Measurements from ENCODE around the gene ADGRG1.
"Not testable (repeated sequence)": the region's sequence is repeated elsewhere in the genome, so short reads cannot be mapped to it uniquely, and the experiment has no call there.

Gene ADGRG1

DNA sequence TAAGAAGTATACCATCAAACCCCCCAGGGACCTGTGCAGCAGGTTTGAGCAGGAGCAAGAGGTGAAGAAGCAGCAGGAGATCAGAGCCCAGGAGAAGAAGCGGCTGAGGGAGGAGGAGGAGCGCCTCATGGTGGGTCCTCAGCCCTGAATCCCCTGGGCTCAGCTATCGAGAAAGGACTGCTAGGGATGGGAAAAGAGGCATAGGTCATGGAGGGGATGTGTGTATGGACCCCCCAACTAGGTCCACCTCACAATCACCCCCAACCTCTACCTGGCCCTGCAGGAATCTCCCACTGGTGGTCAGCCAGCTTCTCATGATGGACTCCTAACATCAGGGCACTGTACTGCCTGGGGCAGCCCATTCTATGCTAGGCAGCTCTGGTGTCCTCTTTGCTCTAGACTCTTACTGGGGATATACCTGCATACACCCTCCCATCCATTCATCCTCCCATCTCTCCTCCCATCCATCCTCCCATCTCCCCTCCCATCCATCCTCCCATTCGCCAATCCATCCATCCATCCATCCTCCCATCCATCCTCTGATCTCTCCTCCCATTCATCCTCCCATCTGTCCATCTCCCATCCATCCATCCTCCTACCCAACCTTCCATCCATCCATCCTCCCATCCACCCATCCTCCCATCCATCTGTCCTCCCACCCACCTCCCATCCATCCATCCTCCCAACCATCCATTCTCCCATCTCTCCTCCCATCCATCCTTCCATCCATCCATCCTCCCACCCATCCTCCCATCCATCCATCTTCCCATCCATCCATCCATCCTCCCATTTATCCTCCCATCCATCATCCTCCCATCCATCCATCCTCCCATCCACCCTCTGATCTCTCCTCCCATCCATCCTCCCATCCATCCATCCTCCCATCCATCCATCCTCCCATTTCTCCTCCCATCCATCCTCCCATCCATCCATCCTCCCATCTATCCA, 76.7 kb downstream of the ADGRG1 start:
- no peak for DNase-seq

- DNase-seq = no peak
Measured at GRCh38 chr16:57706717-57707116, 78.3 kb downstream of the ADGRG1 start.

- DNase-seq = no peak
Measured at GRCh38 chr16:57707331-57707730, 78.9 kb downstream of the ADGRG1 start.

- DNase-seq = no peak
Measured at GRCh38 chr16:57708168-57708567, 79.7 kb downstream of the ADGRG1 start.

DNA sequence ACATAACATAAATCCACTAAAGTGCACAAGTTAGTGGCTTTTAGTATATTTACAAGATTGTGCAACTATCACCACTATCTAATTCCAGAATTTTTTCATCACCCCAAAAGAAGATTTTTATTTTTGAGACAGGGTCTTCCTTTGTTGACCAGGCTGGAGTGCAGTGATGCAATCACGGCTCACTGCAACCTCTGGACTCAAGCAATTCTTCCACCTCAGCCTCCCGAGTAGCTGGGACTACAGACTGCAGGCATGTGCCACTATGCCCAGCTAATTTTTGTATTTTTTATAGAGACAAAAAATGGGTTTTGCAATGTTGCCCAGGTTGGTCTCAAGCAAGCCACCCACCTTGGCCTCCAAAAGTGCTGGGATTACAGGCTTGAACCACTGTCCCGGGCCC, 81.2 kb downstream of the ADGRG1 start:
- no peak for DNase-seq

GRCh38 chr16:57711346-57711745, 82.9 kb downstream of the ADGRG1 start:
- DNase-seq = no peak

- DNase-seq = no peak
Measured at GRCh38 chr16:57711993-57712392, 83.6 kb downstream of the ADGRG1 start.

DNA sequence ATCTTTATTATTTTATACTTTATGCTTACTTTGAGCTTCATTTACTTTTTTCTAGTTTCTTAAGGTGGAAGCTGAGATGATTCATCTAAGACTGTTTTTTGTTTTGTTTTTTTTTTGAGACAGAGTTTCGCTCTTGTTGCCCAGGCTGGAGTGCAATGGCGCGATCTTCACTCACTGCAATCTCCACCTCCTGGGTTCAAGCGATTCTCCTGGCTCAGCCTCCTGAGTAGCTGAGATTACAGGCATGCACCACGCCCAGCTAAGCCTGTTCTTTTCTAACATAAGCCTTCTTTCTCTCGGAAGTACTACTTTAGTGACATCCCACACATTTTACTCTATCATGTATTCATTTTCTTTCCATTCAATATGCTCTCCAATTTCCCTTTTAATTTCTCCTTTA, 84.1 kb downstream of the ADGRG1 start:
- DNase-seq = not testable (repeated sequence)

DNA sequence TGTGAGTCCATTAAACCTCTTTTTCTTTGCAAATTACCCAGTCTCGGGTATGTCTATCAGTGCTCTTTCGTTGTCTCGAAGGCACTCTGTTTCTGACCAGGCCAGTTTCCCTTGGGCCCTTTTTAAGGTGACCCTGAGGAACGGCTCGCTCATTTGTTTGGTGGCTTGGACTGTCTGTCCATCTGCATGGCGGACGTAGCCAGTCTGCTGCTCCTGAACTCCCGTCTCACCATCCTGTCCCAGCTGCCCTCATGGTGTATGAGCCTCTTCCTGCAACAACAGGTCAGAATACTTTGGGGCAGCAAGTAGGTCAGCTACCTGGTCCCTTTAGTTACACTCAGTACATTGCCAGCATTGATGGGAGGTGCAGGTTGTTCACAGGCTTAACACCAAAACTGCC, 85.2 kb downstream of the ADGRG1 start:
- no peak for DNase-seq

DNA sequence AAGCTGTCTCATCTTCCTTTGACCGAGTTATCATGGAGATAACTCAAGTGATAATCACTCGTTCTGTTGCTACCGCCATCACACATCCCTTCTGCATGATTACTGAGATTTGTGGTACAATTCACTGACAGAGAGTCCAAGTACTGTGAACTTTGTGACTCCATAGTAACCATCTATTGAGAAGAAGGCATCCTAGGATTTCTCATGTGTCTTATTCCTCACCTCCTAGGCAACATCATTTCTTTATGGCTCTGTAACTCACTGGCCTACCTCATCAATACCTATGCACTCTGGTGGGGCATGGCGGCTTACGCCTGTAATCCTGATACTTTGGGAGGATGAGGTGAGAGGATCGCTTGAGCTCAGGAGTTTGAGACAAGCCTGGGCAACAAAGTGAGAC, 85.6 kb downstream of the ADGRG1 start:
- no peak for DNase-seq

Data from SW 1271 (cell line).